Gastrocnemius medialis (tissue), 4 donors: ENCODE results near the gene ACACA. TPM values are rescaled to one million over a fixed set of nuclear protein-coding genes. Genes with fewer than 3 reads are reported as not detected.

ENCODE experiments used
- ATAC-seq, 2 donors: fragments of 150-250 bp; one replicate each; pipeline ENCODE4 v1.9.1; 2016
- DNase-seq, 2 donors: peaks; one replicate each; pipeline ENCODE4 v3.0.0-alpha.2; 2019
- H3K27ac ChIP-seq, 4 donors: fragments of 200-600 bp; sonication (generic); 1 replicate in 1 of 4; 2 replicates in 3 of 4; pipeline ENCODE4 v1.5.1; 2016 to 2018; ENCODE audit warnings: mild to moderate bottlenecking in 2 of 4, moderate library complexity in 1 of 4
- H3K27me3 ChIP-seq, 3 donors: fragments of 200-600 bp; sonication (generic) in 2 of 3; 1 replicate in 1 of 3; 2 replicates in 2 of 3; pipeline versions ENCODE4 v1.5.1 to v1.6.0; 2016 to 2019; ENCODE audit warnings: mild to moderate bottlenecking in 1 of 3, moderate library complexity in 1 of 3
- H3K36me3 ChIP-seq, 2 donors: fragments of 200-600 bp; sonication (generic) in 1 of 2; one replicate each; pipeline ENCODE4 v1.5.1; 2017 to 2018
- H3K4me1 ChIP-seq, 2 donors: fragments of 200-600 bp; sonication (generic) in 1 of 2; one replicate each; pipeline ENCODE4 v1.5.1; 2016 to 2017; ENCODE audit warnings: mild to moderate bottlenecking in 2 of 2
- H3K4me3 ChIP-seq, 4 donors: fragments of 200-600 bp; sonication (generic) in 3 of 4; 1 replicate in 1 of 4; 2 replicates in 3 of 4; pipeline ENCODE4 v1.5.1; 2016 to 2019; ENCODE audit warnings: mild to moderate bottlenecking in 2 of 4
- H3K9me3 ChIP-seq, 3 donors: fragments of 200-600 bp; sonication (generic) in 2 of 3; 1 replicate in 1 of 3; 2 replicates in 2 of 3; pipeline ENCODE4 v1.5.1; 2016 to 2019
- CTCF ChIP-seq, 5 experiments: fragments of 450-650 bp in 3 of 5; fragments of 200-600 bp in 2 of 5; sonication (generic) in 2 of 5; IDR thresholded peaks in 4 of 5; conservative IDR thresholded peaks in 1 of 5; 1 replicate in 4 of 5; 2 replicates in 1 of 5; pipeline ENCODE4 v1.5.1; 2016 to 2019; ENCODE audit warnings: antibody characterized with exemption in 5 of 5, mild to moderate bottlenecking in 3 of 5, moderate library complexity in 3 of 5
- POLR2A ChIP-seq, 2 donors: fragments of 450-650 bp; IDR thresholded peaks; one replicate each; pipeline ENCODE4 v1.6.1; 2017; ENCODE audit warnings: antibody characterized with exemption in 2 of 2, mild to moderate bottlenecking in 2 of 2, moderate library complexity in 2 of 2
- in situ Hi-C, 4 donors: fragments of 200-750 bp; cut with MboI; loops; one replicate each; pipeline versions ENCODE4 v1.15.0 to v1.8.0; 2017; ENCODE audit warnings: low sequenced_read_pairs in 4 of 4
- intact Hi-C: fragments of 100-400 bp; cut with DNase I; formaldehyde crosslinking; loops from one replicate; pipeline ENCODE4 v1.15.1; 2023; ENCODE audit warnings: low total_unique reads
- total RNA-seq, 4 donors: library from RNA; depleted of rRNA; stranded (reverse); fragments of >200 nt; gene quantifications; one replicate each; pipeline versions ENCODE4 v1.1.0 to v1.2.3, GENCODE V29; 2016

ACACA gene
- total RNA-seq, 4 donors from 2014 or later: 13.4 to 28.9 (median 18.9) TPM

GRCh38 chr17:37094391-37094790 lies 312.2 kb downstream of the ACACA start:
- H3K9me3 ChIP-seq: no peaks in the 10 kb centered on the region
- peaks cover 0 to 40% of the 10 kb centered on the region in 2 donors for H3K36me3 ChIP-seq
- TF ChIP-seq CTCF (IDR thresholded peaks at IDR 0.05 in 4 of 5, conservative IDR thresholded peaks at IDR 0.05 in 1 of 5): no peak
- TF ChIP-seq POLR2A (IDR thresholded peaks at IDR 0.05): no peak
- H3K4me3 ChIP-seq: no peak overlapping the region
- in situ Hi-C loops: loop anchor here in 1 of 4 donors (25.0 kb wide), 1 partner anchor 107 kb away; no protein-coding TSS in a partner anchor
- H3K4me1 ChIP-seq: peaks cover 7% of the 10 kb centered on the region in 2 donors
- no peaks in the 10 kb centered on the region for H3K27me3 ChIP-seq
- intact Hi-C loops: no loop called here
- no peak for DNase-seq
- no peak for ATAC-seq
- no peak overlapping the region for H3K27ac ChIP-seq

- TF ChIP-seq POLR2A (IDR thresholded peaks at IDR 0.05) (no peak), CTCF (IDR thresholded peaks at IDR 0.05 in 4 of 5, conservative IDR thresholded peaks at IDR 0.05 in 1 of 5) (no peak)
These were observed 313.9 kb downstream of the ACACA start for GRCh38 chr17:37092701-37093100.

GRCh38 chr17:37092071-37092470 lies 314.6 kb downstream of the ACACA start:
- no peaks in the 10 kb centered on the region for H3K27me3 ChIP-seq
- H3K36me3 ChIP-seq: peaks cover 0 to 48% of the 10 kb centered on the region in 2 donors
- intact Hi-C loops (no loop called here), in situ Hi-C loops (loop anchor here in 1 of 4 donors (25.0 kb wide), 1 partner anchor 105 kb away; no protein-coding TSS in a partner anchor)
- no peak for ATAC-seq
- H3K4me1 ChIP-seq: peaks cover 7% of the 10 kb centered on the region in 2 donors
- H3K27ac ChIP-seq: no peak overlapping the region
- TF ChIP-seq POLR2A (IDR thresholded peaks at IDR 0.05): no peak
- DNase-seq: no peak
- no peak overlapping the region for H3K4me3 ChIP-seq
- no peaks in the 10 kb centered on the region for H3K9me3 ChIP-seq

More at GRCh38 chr17:37092701-37093100, 313.9 kb downstream of the ACACA start:
- Histone ChIP-seq H3K4me1 (peaks cover 7% of the 10 kb centered on the region in 2 donors), H3K4me3 (no peak overlapping the region), H3K9me3 (no peaks in the 10 kb centered on the region), H3K27me3 (no peaks in the 10 kb centered on the region), H3K27ac (no peak overlapping the region), H3K36me3 (peaks cover 0 to 51% of the 10 kb centered on the region in 2 donors)
- ATAC-seq (no peak), DNase-seq (no peak)
- intact Hi-C loops: no loop called here
- in situ Hi-C loops: loop anchor here in 1 of 4 donors (25.0 kb wide), 1 partner anchor 105 kb away; no protein-coding TSS in a partner anchor

GRCh38 chr17:37090941-37091340 lies 315.7 kb downstream of the ACACA start:
- intact Hi-C loops: no loop called here
- TF ChIP-seq POLR2A (IDR thresholded peaks at IDR 0.05): no peak
- in situ Hi-C loops: loop anchor here in 1 of 4 donors (25.0 kb wide), 1 partner anchor 104 kb away; no protein-coding TSS in a partner anchor
- no peak for ATAC-seq
- H3K27ac ChIP-seq: no peak overlapping the region
- H3K4me1 ChIP-seq: peaks cover 7% of the 10 kb centered on the region in 2 donors
- no peaks in the 10 kb centered on the region for H3K27me3 ChIP-seq
- peaks cover 0 to 48% of the 10 kb centered on the region in 2 donors for H3K36me3 ChIP-seq
- H3K4me3 ChIP-seq: no peak overlapping the region
- no peaks in the 10 kb centered on the region for H3K9me3 ChIP-seq
- DNase-seq: no peak

- H3K27me3 ChIP-seq: no peaks in the 10 kb centered on the region
- peaks cover 0 to 47% of the 10 kb centered on the region in 2 donors for H3K36me3 ChIP-seq
- no peak for TF ChIP-seq POLR2A (IDR thresholded peaks at IDR 0.05)
- TF ChIP-seq CTCF (IDR thresholded peaks at IDR 0.05 in 4 of 5, conservative IDR thresholded peaks at IDR 0.05 in 1 of 5): no peak
- H3K4me3 ChIP-seq: no peak overlapping the region
- in situ Hi-C loops: loop anchor here in 1 of 4 donors (25.0 kb wide), 1 partner anchor 103 kb away; no protein-coding TSS in a partner anchor
- H3K9me3 ChIP-seq: no peaks in the 10 kb centered on the region
- H3K27ac ChIP-seq: no peak overlapping the region
- ATAC-seq: no peak
- DNase-seq: no peak
- peaks cover 7% of the 10 kb centered on the region in 2 donors for H3K4me1 ChIP-seq
- intact Hi-C loops: no loop called here
These were observed 316.7 kb downstream of the ACACA start for GRCh38 chr17:37089956-37090355.
